Measurements from ENCODE around the gene RABGAP1L. TPM values are rescaled to one million over a fixed set of nuclear protein-coding genes. Genes with fewer than 3 reads are reported as not detected.

RABGAP1L gene
- total RNA-seq, 1 experiment from 2014 or later: 29.3 TPM

- no peaks in the 10 kb centered on the region for H3K9me2 ChIP-seq (ENCODE audit: insufficient read depth)
- H3K9me3 ChIP-seq (ENCODE audit: control insufficient read depth in 1 of 2, insufficient read depth in 1 of 2, low read depth in 1 of 2, low read length in 2 of 2): no peaks in the 10 kb centered on the region
- no peaks in the 10 kb centered on the region for H3K4me1 ChIP-seq (ENCODE audit: control insufficient read depth in 1 of 2, insufficient read depth in 2 of 2, low read length in 2 of 2)
- ATAC-seq: no peak
- intact Hi-C loops (cut with micrococcal nuclease): no loop called here
- ChIA-PET POLR2A (interaction anchor here (1.9 kb wide), 1 partner anchor 10 kb away, joined by 13 read pairs; the partner anchor contains the start of gene CACYBP), RAD21 (ENCODE audit: low non-redundant PET in 1 of 2, low total read pairs in 2 of 2, uncharacterized antibody in 2 of 2, unreplicated experiment in 2 of 2) (no interaction called here), CTCF (interaction anchor here (0.6 to 1.5 kb wide), 2 partner anchors 10 to 491 kb away, joined by 3 to 6 read pairs; partner anchors contain the start of gene CACYBP)
- H3K27ac ChIP-seq (ENCODE audit: low read depth, low read length): no peak overlapping the region
- no peak overlapping the region for H3K4me3 ChIP-seq (replicated peaks in 1 of 2; ENCODE audit: low read depth in 1 of 2, low read length in 2 of 2)
- no peak overlapping the region for H2AFZ ChIP-seq (ENCODE audit: low read depth, low read length, poor library complexity, severe bottlenecking)
- no TSS peak for BruUV-seq (replicated peaks)
- no peaks in the 10 kb centered on the region for H4K20me1 ChIP-seq (ENCODE audit: insufficient read depth)
- H3K36me3 ChIP-seq (ENCODE audit: control insufficient read depth in 1 of 2, insufficient read depth in 2 of 2, low read length in 2 of 2): no peaks in the 10 kb centered on the region
- H3K4me2 ChIP-seq (ENCODE audit: low read length): no peak overlapping the region
- H3K79me2 ChIP-seq (ENCODE audit: insufficient read depth, low read length): no peaks in the 10 kb centered on the region
- DNase-seq (ENCODE audit: low read depth, low spot score): no peak
- H3K27me3 ChIP-seq (ENCODE audit: insufficient read depth, low read length): no peaks in the 10 kb centered on the region
- H3K9ac ChIP-seq (ENCODE audit: low read length): no peak overlapping the region
- TF ChIP-seq CEBPB (IDR thresholded peaks at IDR 0.05; ENCODE audit: low read depth) (no peak), EGR1 (IDR thresholded peaks at IDR 0.05; ENCODE audit: low read depth) (no peak), EZH2phosphoT487 (IDR thresholded peaks at IDR 0.05; ENCODE audit: borderline replicate concordance) (no peak), JUND (IDR thresholded peaks at IDR 0.05) (no peak), RAD21 (IDR thresholded peaks at IDR 0.05; ENCODE audit: low read depth) (no peak), ZNF274 (IDR thresholded peaks at IDR 0.05; ENCODE audit: low read depth, low read length) (no peak), SIN3A (IDR thresholded peaks at IDR 0.05; ENCODE audit: low read depth) (no peak), EZH2 (IDR thresholded peaks at IDR 0.05) (no peak), SRF (IDR thresholded peaks at IDR 0.05; ENCODE audit: low read depth) (no peak), CTCF (IDR thresholded peaks at IDR 0.05 in 2 of 3, conservative IDR thresholded peaks at IDR 0.05 in 1 of 3; ENCODE audit: borderline replicate concordance in 1 of 3, insufficient read depth in 1 of 3, low read depth in 2 of 3, low read length in 2 of 3) (no peak), CBX3 (IDR thresholded peaks at IDR 0.05; ENCODE audit: low read depth) (no peak), SP1 (IDR thresholded peaks at IDR 0.05; ENCODE audit: low read depth) (no peak), POLR2AphosphoS5 (IDR thresholded peaks at IDR 0.05; ENCODE audit: low read depth, low read length) (no peak), YY1 (IDR thresholded peaks at IDR 0.05; ENCODE audit: extremely low read depth, insufficient replicate concordance, low read depth, low read length) (no peak), POLR2A (IDR thresholded peaks at IDR 0.05; ENCODE audit: borderline replicate concordance, extremely low read depth, insufficient read depth, insufficient read length) (no peak)
These were observed 829.7 kb downstream of the RABGAP1L start for GRCh38 chr1:174988986-174989385.

Measured in HCT116 (cell line).